HL-60/S4 treated with retinoic acid at 250 ng/mL for 4 days and 3 days (cell line): Measurements from ENCODE around the gene ZNF462.

Experiments used
- in situ Hi-C: fragments of 300-500 bp; cut with MboI; formaldehyde crosslinking; loops from 2 replicates; pipeline ENCODE4 v1.7.0; 2022; ENCODE audit warnings: low sequenced_read_pairs

ZNF462 gene

GRCh38 chr9:106956971-106957370, 94.0 kb downstream of the ZNF462 start:
- in situ Hi-C loops = no loop called here

GRCh38 chr9:106958955-106959657, 96.1 kb downstream of the ZNF462 start:
- in situ Hi-C loops = no loop called here

GRCh38 chr9:106960258-106960657, 97.3 kb downstream of the ZNF462 start:
- in situ Hi-C loops = no loop called here

- in situ Hi-C loops = no loop called here
These were observed 98.7 kb downstream of the ZNF462 start for GRCh38 chr9:106961623-106962022.

DNA sequence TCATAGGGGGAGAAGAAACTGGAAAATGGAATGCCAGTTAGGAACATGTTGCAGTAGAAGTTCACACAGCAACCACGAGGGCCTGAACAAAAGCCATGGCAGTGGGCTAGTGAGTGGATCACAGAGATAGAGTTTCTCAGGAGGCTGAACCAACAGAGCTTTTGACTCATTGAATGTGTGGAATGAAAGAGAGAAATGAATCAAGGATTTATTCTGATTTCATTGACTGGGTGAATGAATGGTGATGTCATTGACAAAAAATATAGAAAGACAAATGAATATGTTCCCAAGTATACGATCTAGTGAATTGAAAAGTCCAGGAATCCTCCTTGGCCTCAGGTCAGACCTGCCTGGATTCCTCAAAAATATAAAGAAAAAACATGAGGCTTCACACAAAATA, 99.2 kb downstream of the ZNF462 start:
- in situ Hi-C loops = no loop called here

GRCh38 chr9:106962615-106963363, 99.8 kb downstream of the ZNF462 start:
- in situ Hi-C loops = no loop called here

DNA sequence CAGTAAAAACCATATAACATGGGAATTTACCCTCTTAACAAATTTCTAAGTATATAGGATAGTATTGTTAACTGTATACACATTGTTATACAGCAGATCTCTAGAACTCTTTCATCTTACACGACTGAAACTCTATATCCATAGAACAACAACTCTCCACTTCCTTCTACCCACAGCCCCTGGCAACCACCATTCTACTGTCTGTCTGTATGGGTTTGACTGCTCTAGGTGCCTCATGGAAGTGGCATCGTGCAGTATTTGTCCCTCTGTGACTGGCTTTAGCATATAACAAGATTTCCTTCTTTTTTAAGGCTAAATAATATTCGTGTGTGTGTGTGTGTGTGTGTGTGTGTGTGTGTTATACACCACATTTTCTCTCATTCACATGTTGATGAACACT, 100.7 kb downstream of the ZNF462 start:
- in situ Hi-C loops = no loop called here

- in situ Hi-C loops = no loop called here
These were observed 101.4 kb downstream of the ZNF462 start for GRCh38 chr9:106964329-106964728.

DNA sequence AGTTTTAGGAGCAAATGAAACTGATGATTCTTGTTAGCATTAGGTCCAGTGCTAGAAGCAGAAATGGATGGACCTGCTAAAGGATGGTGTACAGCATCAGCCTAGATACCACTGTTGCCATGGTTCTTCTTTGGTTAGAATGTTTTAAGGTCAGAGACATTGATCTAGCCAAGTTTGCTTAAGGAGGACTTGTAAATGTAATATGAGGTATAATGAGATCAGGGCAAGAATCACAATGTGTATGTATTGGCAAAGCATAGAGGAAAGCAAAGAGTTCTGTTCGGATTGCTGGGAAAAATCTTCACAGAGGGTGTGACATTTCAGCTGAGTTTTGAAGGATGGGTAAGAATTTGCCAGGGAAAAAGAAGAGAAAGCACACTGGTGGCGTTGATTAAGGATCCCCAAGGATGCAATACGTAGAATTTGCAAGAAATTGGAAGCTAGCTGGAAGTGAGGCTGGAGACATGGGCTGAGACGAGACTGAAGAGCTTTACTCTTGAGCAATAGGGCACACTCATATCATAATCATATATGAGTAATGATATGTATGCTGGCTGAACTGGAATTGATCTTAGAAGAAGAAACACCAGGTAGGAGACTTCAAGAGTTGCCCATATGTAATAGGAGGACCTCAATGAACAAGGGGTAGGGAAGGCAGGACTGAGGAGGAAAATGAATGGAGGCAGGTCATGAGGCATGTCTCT, 102.0 kb downstream of the ZNF462 start:
- in situ Hi-C loops = no loop called here

DNA sequence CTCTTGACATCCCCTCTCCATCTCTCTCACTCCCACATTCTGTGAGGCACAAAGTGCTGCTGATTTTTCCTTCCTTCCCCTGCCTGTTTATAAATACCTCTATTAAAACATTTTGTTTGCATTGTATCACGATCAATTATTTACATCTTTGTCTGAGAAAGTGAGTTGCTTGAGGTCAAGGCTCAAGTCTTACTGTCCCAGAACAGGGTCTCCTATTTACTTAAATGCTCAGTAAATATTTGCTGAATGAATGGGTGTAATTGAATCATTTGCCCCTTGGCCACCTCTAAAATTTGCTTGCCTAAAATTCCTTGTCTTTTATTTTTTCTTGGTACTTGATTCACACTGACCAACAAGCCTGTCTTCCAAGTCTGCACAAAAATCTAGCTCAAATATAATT, 103.5 kb downstream of the ZNF462 start:
- in situ Hi-C loops = no loop called here

DNA sequence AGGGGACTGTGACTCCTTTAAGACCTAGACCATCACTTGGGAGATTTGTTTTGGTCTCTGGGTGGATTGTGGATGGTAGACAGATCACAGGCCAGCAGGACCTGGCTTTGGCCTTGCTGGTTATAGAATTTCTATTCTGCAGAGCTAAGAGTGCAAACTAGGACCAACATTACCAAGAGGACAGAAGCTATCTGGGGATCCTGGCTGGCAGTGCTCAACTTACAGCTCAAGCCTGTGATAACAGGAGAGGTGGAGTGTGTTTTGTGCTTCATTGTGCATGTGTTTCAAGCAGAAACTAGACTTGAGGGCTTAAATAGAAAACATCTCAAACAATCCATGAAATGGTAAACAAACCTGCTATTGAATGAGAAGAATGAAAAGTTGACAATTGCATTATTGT, 106.7 kb downstream of the ZNF462 start:
- in situ Hi-C loops = no loop called here

- in situ Hi-C loops = no loop called here
These were observed 107.4 kb downstream of the ZNF462 start for GRCh38 chr9:106970219-106970975.

DNA sequence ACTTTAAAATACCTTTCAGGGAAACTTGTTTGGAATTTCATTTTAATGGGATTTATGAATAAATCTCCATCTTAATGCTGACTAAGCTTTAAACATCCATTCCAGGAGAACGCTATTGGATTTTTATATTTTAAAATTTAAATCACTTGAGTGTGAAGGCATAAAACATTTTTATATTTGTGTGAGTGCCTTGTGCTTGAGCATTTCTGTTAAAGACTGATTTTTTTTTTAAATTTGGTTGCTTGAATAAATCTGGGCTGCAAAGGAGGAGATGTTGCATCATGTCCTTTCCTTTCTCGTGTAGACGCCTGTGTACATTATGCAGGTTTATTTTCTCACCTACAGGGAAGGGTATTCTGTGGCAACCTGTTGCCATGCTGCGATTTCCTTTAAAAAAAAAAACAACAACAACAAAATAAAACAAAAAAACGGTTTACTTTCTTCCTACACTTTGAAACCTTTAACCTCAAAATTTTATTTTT, 108.1 kb downstream of the ZNF462 start:
- in situ Hi-C loops = no loop called here

DNA sequence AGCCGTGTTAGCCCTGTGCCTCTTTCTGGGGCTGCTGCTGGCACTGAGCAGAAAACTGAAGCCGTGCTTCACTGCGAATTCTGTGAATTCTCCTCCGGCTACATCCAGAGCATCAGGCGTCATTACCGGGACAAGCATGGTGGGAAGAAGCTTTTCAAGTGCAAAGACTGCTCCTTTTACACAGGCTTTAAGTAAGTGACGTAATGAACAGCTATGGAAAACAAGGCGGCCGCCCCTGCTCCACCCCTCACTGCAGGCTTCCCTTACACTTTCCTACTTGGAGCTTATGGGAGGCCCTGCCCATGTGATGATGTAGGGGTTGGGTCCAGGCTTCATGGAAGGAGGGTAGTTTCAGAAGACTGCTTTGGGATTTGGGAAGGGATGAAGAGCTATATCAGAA, 109.1 kb downstream of the ZNF462 start:
- in situ Hi-C loops = no loop called here

DNA sequence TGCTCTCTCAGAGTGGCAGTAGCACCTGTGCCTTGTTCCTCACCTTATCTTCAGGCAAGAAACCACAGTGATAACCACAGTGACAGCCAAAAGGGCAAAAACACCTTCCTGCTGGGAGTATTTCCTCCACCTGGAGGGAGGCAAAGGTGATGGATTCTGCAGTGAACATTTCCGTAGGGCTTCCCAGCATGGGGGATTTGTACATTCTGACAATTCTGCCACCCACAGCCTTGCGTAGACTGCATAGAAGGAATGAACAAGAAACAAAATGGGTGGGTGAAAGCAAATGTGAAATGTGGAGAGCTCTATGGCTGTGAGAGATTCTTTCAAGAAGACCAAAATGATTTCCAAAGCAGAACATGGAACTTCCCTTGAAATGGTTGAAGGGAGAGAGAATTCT, 111.4 kb downstream of the ZNF462 start:
- in situ Hi-C loops = no loop called here

DNA sequence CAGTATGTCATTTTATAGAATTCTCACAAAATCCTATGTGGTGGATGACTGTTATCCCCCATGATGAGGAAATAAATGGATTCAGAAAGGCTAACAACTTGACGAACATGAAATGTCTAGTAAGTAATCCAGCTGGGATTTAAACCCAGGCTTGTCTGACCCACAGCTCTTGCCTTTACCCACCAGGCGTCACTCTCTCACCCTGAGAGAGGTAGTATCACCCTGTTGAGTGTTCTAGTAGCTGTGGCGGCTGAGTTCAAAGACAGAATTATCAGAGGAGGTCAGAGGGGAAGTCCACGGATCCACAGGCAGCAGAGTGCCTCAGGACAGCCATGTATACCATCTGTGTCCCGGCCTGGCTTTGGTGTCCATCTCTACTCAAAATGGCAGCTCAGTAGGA, 113.8 kb downstream of the ZNF462 start:
- in situ Hi-C loops = no loop called here

DNA sequence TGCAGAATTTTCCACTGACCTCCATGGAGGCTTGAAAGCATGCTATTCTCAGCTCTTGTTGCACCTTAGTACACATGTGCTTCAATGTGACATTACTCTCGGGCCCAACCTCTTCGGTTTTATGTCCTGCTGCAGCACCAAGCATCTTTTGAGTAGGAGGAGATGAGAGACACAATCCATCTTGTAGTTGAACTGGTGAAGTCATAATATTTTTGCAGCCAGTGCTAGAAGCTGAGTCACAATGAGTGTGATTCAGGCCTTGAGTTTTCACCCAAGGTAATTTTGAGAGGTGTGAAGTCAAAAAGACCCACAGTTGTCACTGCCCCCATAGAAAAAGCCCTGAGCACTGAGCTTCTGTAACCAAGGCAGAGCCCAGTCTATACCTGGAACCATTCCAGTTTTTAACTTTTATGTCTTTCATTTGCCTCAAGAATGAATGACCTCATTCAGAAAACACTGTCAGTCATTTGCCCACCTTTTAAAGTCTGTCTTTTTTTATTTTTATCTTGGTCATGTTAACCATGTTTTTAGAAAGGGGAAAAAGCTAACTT, 117.7 kb downstream of the ZNF462 start:
- in situ Hi-C loops = no loop called here

- in situ Hi-C loops = no loop called here
These were observed 118.7 kb downstream of the ZNF462 start for GRCh38 chr9:106981396-106982287.

DNA sequence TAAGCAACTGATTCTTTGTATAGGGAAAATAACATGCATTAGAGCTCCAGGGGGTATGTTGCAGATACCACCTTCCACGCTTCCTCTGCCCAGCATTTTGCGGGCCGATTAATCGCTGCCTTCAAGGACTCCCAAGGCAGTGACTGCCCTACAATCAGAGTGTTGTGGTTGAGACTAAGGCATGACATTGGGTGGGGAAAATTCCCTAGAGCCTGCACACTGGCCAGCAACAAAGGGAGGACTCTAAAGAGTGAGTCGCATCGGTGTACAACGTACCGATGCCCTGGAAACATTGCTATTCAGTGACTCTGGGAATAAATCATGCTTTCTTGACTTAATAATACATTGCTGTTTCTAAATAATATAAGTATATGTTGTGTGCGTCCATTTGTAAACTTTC, 119.7 kb downstream of the ZNF462 start:
- in situ Hi-C loops = no loop called here

DNA sequence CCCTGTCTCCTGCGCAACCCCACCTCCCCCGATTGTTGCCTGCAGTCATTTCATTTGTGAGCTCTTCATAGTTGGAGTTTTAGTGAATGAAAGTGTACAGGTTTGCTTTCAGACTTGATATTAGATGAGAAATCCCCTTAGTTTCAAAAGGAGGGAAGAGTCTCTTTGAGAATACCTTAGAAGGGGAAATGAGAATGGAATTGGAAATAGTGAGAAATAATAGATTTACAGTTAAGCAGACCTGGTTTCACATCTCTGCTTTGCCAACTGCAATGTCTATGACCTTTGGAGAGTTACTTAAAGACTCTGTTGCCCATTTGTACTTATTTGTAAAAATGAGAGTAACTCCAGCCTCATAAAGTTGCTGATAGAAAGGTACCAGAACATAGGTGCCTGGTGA, 120.4 kb downstream of the ZNF462 start:
- in situ Hi-C loops = no loop called here
